HepG2 (cell line): Measurements from ENCODE around the gene FBXO5.
"Not testable (repeated sequence)": the region's sequence is repeated elsewhere in the genome, so short reads cannot be mapped to it uniquely, and the experiment has no call there.

Source experiments
- EP300 ChIP-seq, 3 experiments: sonication (generic) in 1 of 3; formaldehyde crosslinking in 1 of 3; IDR thresholded peaks; 2 replicates each; pipeline versions ENCODE4 v1.5.1 to v1.6.1; 2011 to 2020; ENCODE audit warnings: low read depth in 2 of 3, low read length in 2 of 3, borderline replicate concordance in 1 of 3, improper control_type of control experiment in 1 of 3, mild to moderate bottlenecking in 1 of 3, missing genetic modification reagents in 1 of 3, moderate library complexity in 1 of 3
- IRF2 ChIP-seq: IDR thresholded peaks from 2 replicates; pipeline ENCODE4 v1.6.1; 2018; ENCODE audit warnings: missing genetic modification reagents, missing compliant biosample characterization
- MAX ChIP-seq: IDR thresholded peaks from 2 replicates; pipeline ENCODE4 v1.6.1; 2012; ENCODE audit warnings: inconsistent platforms
- NR2F2 ChIP-seq: IDR thresholded peaks from 2 replicates; pipeline ENCODE4 v1.6.1; 2012; ENCODE audit warnings: low read depth, inconsistent platforms, borderline replicate concordance
- RAD21 ChIP-seq: fragments of 450-650 bp; formaldehyde crosslinking; IDR thresholded peaks from 2 replicates; pipeline ENCODE4 v1.5.0; 2020; ENCODE audit warnings: mild to moderate bottlenecking
- TCF12 ChIP-seq, 2 experiments: fragments of 450-650 bp in 1 of 2; sonication (generic) in 1 of 2; formaldehyde crosslinking in 1 of 2; IDR thresholded peaks; 2 replicates each; pipeline versions ENCODE4 v1.6.1 to v1.8.0; 2017 to 2022; ENCODE audit warnings: antibody characterized with exemption in 1 of 2, mild to moderate bottlenecking in 1 of 2, missing genetic modification reagents in 1 of 2, moderate library complexity in 1 of 2

GRCh38 chr6:153000790-153001189 lies 17.9 kb upstream of the FBXO5 start:
- not testable (repeated sequence) for TF ChIP-seq RAD21 (CRISPR knock-in tag); MAX; TCF12 (IDR thresholded peaks at IDR 0.05); TCF12 (CRISPR knock-in tag; IDR thresholded peaks at IDR 0.05); IRF2 (CRISPR knock-in tag); NR2F2; EP300 (IDR thresholded peaks at IDR 0.05; ENCODE audit: low read depth in 2 of 2, low read length in 2 of 2); EP300 (CRISPR knock-in tag; IDR thresholded peaks at IDR 0.05; ENCODE audit: borderline replicate concordance)
